B cell (primary cell): ENCODE data around the gene PLCB4. TPM values are rescaled to one million over a fixed set of nuclear protein-coding genes. Genes with fewer than 3 reads are reported as not detected.

Experiments
- ATAC-seq: fragments of 200-7000 bp; cut with Tn5 transposase; one replicate; pipeline ENCODE4 v1.10.0; 2021; ENCODE audit warnings: low read depth, mild to moderate bottlenecking, moderate number of reproducible peaks, moderate library complexity
- CTCF ChIA-PET: fragments of 350-600 bp; sonication (Branson Sonifier 250); formaldehyde crosslinking; loops from one replicate; lab custom pipeline; 2021; ENCODE audit warnings: antibody characterized with exemption, inconsistent platforms; lab: Charles Lee
- POLR2A ChIA-PET: fragments of 350-600 bp; sonication (Branson Sonifier 250); formaldehyde crosslinking; loops from one replicate; lab custom pipeline; 2021; ENCODE audit warnings: antibody characterized with exemption; lab: Charles Lee
- DNase-seq: peaks from one replicate; pipeline ENCODE4 v3.0.0; 2013
- H2AFZ ChIP-seq: 2 replicates; pipeline ENCODE4 v1.6.1; 2012; ENCODE audit warnings: mild to moderate bottlenecking, low read depth, low read length; ENCODE audit not compliant: insufficient read depth, poor library complexity, severe bottlenecking
- H3K27ac ChIP-seq, 2 donors: 1 replicate in 1 of 2; 2 replicates in 1 of 2; pipeline ENCODE4 v1.5.1; 2012 to 2013; ENCODE audit warnings: low read length in 2 of 2, mild to moderate bottlenecking in 2 of 2, moderate library complexity in 1 of 2
- H3K27me3 ChIP-seq, 4 experiments: fragments of 200-600 bp in 1 of 4; sonication (generic) in 1 of 4; replicated peaks in 1 of 4; 1 replicate in 2 of 4; 2 replicates in 2 of 4; pipeline versions ENCODE4 v1.6.1 to v1.7.0; 2013 to 2016; ENCODE audit warnings: low read length in 3 of 4, mild to moderate bottlenecking in 2 of 4, mixed read lengths in 1 of 4, moderate library complexity in 1 of 4; ENCODE audit not compliant: insufficient read depth in 4 of 4, control insufficient read depth in 3 of 4; ENCODE audit errors: control extremely low read depth in 1 of 4
- H3K36me3 ChIP-seq, 2 experiments: replicated peaks in 1 of 2; 1 replicate in 1 of 2; 2 replicates in 1 of 2; pipeline versions ENCODE4 v1.6.1 to v1.7.1; 2013; ENCODE audit warnings: low read length in 1 of 2; ENCODE audit not compliant: insufficient read depth in 2 of 2, control insufficient read depth in 1 of 2; ENCODE audit errors: control extremely low read depth in 1 of 2, extremely low read depth in 1 of 2
- H3K4me1 ChIP-seq, 2 donors: fragments of 200-600 bp in 1 of 2; sonication (generic) in 1 of 2; 1 replicate in 1 of 2; 2 replicates in 1 of 2; pipeline versions ENCODE4 v1.5.1 to v1.6.1; 2013 to 2017; ENCODE audit warnings: low read length in 2 of 2; ENCODE audit not compliant: control insufficient read depth in 2 of 2, insufficient read depth in 2 of 2
- H3K4me2 ChIP-seq: replicated peaks from 2 replicates; pipeline ENCODE3; 2012; ENCODE audit warnings: mild to moderate bottlenecking, low read depth, low read length; ENCODE audit not compliant: poor library complexity, severe bottlenecking
- H3K4me3 ChIP-seq, 5 experiments: fragments of 200-600 bp in 1 of 5; sonication (generic) in 1 of 5; 1 replicate in 3 of 5; 2 replicates in 2 of 5; pipeline versions ENCODE4 v1.5.1 to v1.7.0; 2011 to 2016; ENCODE audit warnings: low read length in 4 of 5, mild to moderate bottlenecking in 4 of 5, low read depth in 2 of 5, control low read depth in 1 of 5, moderate library complexity in 1 of 5; ENCODE audit not compliant: insufficient read depth in 1 of 5; ENCODE audit errors: control extremely low read depth in 1 of 5, extremely low read depth in 1 of 5
- H3K79me2 ChIP-seq: fragments of 200-600 bp; sonication (generic); one replicate; pipeline ENCODE4 v1.6.0; 2016; ENCODE audit warnings: low read length; ENCODE audit not compliant: control insufficient read depth, insufficient read depth
- H3K9ac ChIP-seq: fragments of 200-600 bp; sonication (generic); 2 replicates; pipeline ENCODE4 v1.6.1; 2017; ENCODE audit warnings: mild to moderate bottlenecking, low read length, moderate library complexity
- H3K9me3 ChIP-seq, 3 donors: one replicate each; pipeline versions ENCODE4 v1.6.1 to v1.7.1; 2013; ENCODE audit warnings: low read length in 2 of 3; ENCODE audit not compliant: control insufficient read depth in 2 of 3, insufficient read depth in 1 of 3; ENCODE audit errors: control extremely low read depth in 1 of 3
- H4K20me1 ChIP-seq: 2 replicates; pipeline ENCODE4 v1.6.0; 2012; ENCODE audit warnings: mild to moderate bottlenecking, low read length; ENCODE audit not compliant: insufficient read depth, control insufficient read depth, poor library complexity, severe bottlenecking
- H3K27ac Mint-ChIP-seq: one replicate; pipeline ENCODE4 v1.8.0; 2021; ENCODE audit warnings: mixed read lengths
- H3K27me3 Mint-ChIP-seq: one replicate; pipeline ENCODE4 v1.8.0; 2021; ENCODE audit warnings: mixed read lengths
- H3K4me1 Mint-ChIP-seq: one replicate; pipeline ENCODE4 v1.8.0; 2021; ENCODE audit warnings: mixed read lengths
- H3K4me3 Mint-ChIP-seq: one replicate; pipeline ENCODE4 v1.8.0; 2021; ENCODE audit warnings: mixed read lengths
- H3K9me3 Mint-ChIP-seq: one replicate; pipeline ENCODE4 v1.8.0; 2022; ENCODE audit warnings: mixed read lengths; ENCODE audit not compliant: insufficient read depth
- EZH2 ChIP-seq: IDR thresholded peaks from 2 replicates; pipeline ENCODE4 v1.6.1; 2012; ENCODE audit warnings: borderline replicate concordance, low read depth, mild to moderate bottlenecking, moderate library complexity, low read length; ENCODE audit not compliant: insufficient read depth, poor library complexity, severe bottlenecking
- WGBS: methylation state at CpG from one replicate; pipeline ENCODE4 v1.1.5; 2013; ENCODE audit warnings: missing lambda C conversion rate; ENCODE audit not compliant: insufficient coverage; 5-methylcytosine and 5-hydroxymethylcytosine counted together
- intact Hi-C: fragments of 100-400 bp; cut with micrococcal nuclease; formaldehyde crosslinking; loops from one replicate; pipeline ENCODE4 v1.10.0; 2022
- polyA plus RNA-seq: library from polyadenylated mRNA; depleted of rRNA; stranded (reverse); fragments of >200 nt; gene quantifications from 2 replicates; pipeline ENCODE4 v1.2.3, GENCODE V29; 2012
- total RNA-seq, 2 donors: library from RNA; stranded (reverse); fragments of 120-200 nt in 1 of 2; gene quantifications; 1 replicate in 1 of 2; 2 replicates in 1 of 2; pipeline versions ENCODE4 v1.2.3 to v1.2.4, GENCODE V29; 2013 to 2022
- TF ChIP-seq, protein P1 (sequence below): fragments of 200-600 bp; IDR thresholded peaks from one replicate; pipeline ENCODE4 v1.8.0; 2022; ENCODE audit warnings: antibody characterized with exemption, mild to moderate bottlenecking

Gene PLCB4
- total and polyA plus RNA-seq, 2 donors (not counting 1 experiment from before 2014, with no cell fraction given) = not detected

DNA sequence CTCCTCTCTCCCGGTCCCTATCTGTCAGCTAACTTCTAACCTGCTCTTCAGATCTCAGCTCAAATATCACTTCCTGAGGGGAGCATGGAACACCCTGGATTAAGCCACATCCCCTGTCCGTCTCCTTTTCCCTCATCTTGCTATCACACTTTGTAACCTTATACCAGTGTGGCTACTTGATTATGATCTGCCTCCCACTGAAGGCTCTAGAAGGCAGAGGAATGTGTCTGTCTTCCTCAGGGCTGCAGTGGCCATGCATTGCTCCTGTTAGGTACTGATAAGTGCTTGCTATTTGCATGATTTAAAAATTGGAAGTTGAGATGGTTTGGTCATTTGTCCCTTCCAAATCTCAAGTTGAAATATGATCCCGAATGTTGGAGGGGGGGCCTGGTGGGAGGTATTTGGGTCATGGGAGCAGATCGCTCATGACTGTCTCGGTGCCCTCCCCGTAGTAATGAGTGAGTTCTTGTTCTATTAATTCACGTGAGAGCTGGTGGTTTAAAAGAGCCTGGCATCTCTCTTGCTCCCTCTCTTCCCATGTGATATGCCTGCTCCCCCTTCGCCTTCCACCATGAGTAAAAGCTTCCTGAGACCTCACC lies 71.4 kb downstream of the PLCB4 start:
- Histone ChIP-seq H3K27ac (no peak overlapping the region), H3K27me3 (no peaks in the 10 kb centered on the region), H3K4me1 (no peaks in the 10 kb centered on the region), H3K9me3 (peaks cover 0 to 3% (median 0%) of the 10 kb centered on the region in 3 donors), H3K79me2 (no peaks in the 10 kb centered on the region), H3K9ac (no peak overlapping the region), H3K4me3 (no peak overlapping the region), H3K4me2 (no peak overlapping the region), H3K36me3 (no peaks in the 10 kb centered on the region), H4K20me1 (no peaks in the 10 kb centered on the region), H2AFZ (no peak overlapping the region)
- Mint-ChIP-seq H3K27me3 (no peaks in the 10 kb centered on the region), H3K4me1 (no peaks in the 10 kb centered on the region), H3K9me3 (no peaks in the 10 kb centered on the region), H3K4me3 (no peak overlapping the region), H3K27ac (no peak overlapping the region)
- intact Hi-C loops = no loop called here
- DNase-seq (no peak), ATAC-seq (no peak)
- TF ChIP-seq EZH2 = no peak
- TF ChIP-seq, protein P1, sequence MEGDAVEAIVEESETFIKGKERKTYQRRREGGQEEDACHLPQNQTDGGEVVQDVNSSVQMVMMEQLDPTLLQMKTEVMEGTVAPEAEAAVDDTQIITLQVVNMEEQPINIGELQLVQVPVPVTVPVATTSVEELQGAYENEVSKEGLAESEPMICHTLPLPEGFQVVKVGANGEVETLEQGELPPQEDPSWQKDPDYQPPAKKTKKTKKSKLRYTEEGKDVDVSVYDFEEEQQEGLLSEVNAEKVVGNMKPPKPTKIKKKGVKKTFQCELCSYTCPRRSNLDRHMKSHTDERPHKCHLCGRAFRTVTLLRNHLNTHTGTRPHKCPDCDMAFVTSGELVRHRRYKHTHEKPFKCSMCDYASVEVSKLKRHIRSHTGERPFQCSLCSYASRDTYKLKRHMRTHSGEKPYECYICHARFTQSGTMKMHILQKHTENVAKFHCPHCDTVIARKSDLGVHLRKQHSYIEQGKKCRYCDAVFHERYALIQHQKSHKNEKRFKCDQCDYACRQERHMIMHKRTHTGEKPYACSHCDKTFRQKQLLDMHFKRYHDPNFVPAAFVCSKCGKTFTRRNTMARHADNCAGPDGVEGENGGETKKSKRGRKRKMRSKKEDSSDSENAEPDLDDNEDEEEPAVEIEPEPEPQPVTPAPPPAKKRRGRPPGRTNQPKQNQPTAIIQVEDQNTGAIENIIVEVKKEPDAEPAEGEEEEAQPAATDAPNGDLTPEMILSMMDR = no peak
- ChIA-PET POLR2A (no interaction called here), CTCF (no interaction called here)
- 100% methylated on average over 3 of the region's 8 CpGs for WGBS

DNA sequence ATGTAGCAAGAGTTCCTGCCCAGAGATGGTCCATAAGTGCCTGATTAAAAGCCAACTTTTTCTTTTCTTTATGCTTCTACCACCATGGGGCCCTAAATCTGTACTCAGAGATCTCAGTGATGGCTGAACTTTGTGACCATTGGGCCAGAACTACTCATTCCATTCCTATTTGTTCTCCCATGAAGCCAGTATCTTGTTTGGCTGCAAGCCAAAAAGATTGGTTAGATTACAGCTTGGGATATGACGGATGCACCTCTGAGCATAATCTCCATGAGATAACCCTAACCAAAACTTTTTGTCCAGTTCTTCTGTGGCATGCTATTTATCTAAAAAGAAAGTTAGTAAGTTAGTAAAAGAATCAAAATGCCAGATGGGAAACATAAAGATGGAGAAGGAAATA lies 72.2 kb downstream of the PLCB4 start:
- POLR2A ChIA-PET = no interaction called here
- no peak for TF ChIP-seq EZH2
- H4K20me1 ChIP-seq = no peaks in the 10 kb centered on the region
- no peak overlapping the region for H3K27ac ChIP-seq
- no peaks in the 10 kb centered on the region for H3K36me3 ChIP-seq
- H3K79me2 ChIP-seq = no peaks in the 10 kb centered on the region
- Mint-ChIP-seq H3K27ac (no peak overlapping the region), H3K4me3 (no peak overlapping the region), H3K9me3 (no peaks in the 10 kb centered on the region), H3K4me1 (no peaks in the 10 kb centered on the region), H3K27me3 (no peaks in the 10 kb centered on the region)
- WGBS = 100% methylated on average over 1 of the region's 1 CpG
- H3K9ac ChIP-seq = no peak overlapping the region
- no peak overlapping the region for H3K4me3 ChIP-seq
- intact Hi-C loops = no loop called here
- DNase-seq (no peak), ATAC-seq (no peak)
- H3K27me3 ChIP-seq = no peaks in the 10 kb centered on the region
- H3K4me1 ChIP-seq = no peaks in the 10 kb centered on the region
- H3K9me3 ChIP-seq = peaks cover 0 to 3% (median 0%) of the 10 kb centered on the region in 3 donors
- H3K4me2 ChIP-seq = no peak overlapping the region
- no peak overlapping the region for H2AFZ ChIP-seq
- CTCF ChIA-PET = no interaction called here
